Tibial artery (tissue), 4 donors: ENCODE results near the gene MLPH.

ENCODE experiments used
- DNase-seq, 2 donors: peaks; one replicate each; pipeline ENCODE4 v3.0.0-alpha.2; 2019
- H3K27ac ChIP-seq, 2 donors: fragments of 200-600 bp; sonication (generic) in 1 of 2; 1 replicate in 1 of 2; 2 replicates in 1 of 2; pipeline ENCODE4 v1.5.1; 2018 to 2019; ENCODE audit warnings: mild to moderate bottlenecking in 1 of 2
- H3K27me3 ChIP-seq, 2 donors: fragments of 200-600 bp; sonication (generic) in 1 of 2; one replicate each; pipeline versions ENCODE4 v1.5.1 to v1.6.0; 2016 to 2019
- H3K36me3 ChIP-seq, 3 donors: fragments of 200-600 bp; sonication (generic) in 2 of 3; one replicate each; pipeline ENCODE4 v1.5.1; 2016 to 2019; ENCODE audit warnings: mild to moderate bottlenecking in 2 of 3
- H3K4me1 ChIP-seq, 4 donors: fragments of 200-600 bp; sonication (generic) in 2 of 4; 1 replicate in 3 of 4; 2 replicates in 1 of 4; pipeline ENCODE4 v1.5.1; 2016 to 2019
- H3K4me3 ChIP-seq, 2 donors: fragments of 200-600 bp; sonication (generic) in 1 of 2; 1 replicate in 1 of 2; 2 replicates in 1 of 2; pipeline ENCODE4 v1.5.1; 2018 to 2019; ENCODE audit warnings: mild to moderate bottlenecking in 2 of 2
- H3K9me3 ChIP-seq, 3 donors: fragments of 200-600 bp; sonication (generic) in 1 of 3; one replicate each; pipeline ENCODE4 v1.5.1; 2016 to 2019
- intact Hi-C: fragments of 100-400 bp; cut with DNase I; formaldehyde crosslinking; loops from one replicate; pipeline ENCODE4 v1.15.0; 2023; ENCODE audit warnings: low total_unique reads
- TF ChIP-seq, protein P1 (sequence below), 2 experiments: fragments of 200-600 bp in 1 of 2; fragments of 450-650 bp in 1 of 2; IDR thresholded peaks; one replicate each; pipeline ENCODE4 v1.5.1; 2017 to 2019; ENCODE audit warnings: antibody characterized with exemption in 2 of 2, mild to moderate bottlenecking in 1 of 2, moderate library complexity in 1 of 2

MLPH gene

DNA sequence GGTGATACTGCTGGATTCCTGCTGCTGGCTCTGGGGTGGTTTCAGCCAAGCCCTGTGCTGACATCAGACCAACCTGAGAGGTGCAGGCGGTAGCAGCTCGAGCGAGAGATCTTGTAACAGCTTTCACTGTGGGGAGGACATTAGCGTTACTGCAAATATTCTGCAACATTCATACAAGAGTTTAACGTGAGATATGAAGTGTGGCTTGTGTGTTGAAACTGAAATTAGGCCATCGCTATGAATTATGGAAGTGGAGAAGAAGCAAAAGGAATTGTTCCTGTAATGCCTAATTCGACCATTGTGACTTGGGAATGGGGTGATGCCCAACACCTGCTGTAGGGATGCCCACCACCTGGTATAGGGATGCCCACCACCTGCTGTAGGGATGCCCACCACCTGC lies 6.5 kb upstream of the MLPH start:
- TF ChIP-seq, protein P1, sequence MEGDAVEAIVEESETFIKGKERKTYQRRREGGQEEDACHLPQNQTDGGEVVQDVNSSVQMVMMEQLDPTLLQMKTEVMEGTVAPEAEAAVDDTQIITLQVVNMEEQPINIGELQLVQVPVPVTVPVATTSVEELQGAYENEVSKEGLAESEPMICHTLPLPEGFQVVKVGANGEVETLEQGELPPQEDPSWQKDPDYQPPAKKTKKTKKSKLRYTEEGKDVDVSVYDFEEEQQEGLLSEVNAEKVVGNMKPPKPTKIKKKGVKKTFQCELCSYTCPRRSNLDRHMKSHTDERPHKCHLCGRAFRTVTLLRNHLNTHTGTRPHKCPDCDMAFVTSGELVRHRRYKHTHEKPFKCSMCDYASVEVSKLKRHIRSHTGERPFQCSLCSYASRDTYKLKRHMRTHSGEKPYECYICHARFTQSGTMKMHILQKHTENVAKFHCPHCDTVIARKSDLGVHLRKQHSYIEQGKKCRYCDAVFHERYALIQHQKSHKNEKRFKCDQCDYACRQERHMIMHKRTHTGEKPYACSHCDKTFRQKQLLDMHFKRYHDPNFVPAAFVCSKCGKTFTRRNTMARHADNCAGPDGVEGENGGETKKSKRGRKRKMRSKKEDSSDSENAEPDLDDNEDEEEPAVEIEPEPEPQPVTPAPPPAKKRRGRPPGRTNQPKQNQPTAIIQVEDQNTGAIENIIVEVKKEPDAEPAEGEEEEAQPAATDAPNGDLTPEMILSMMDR (IDR thresholded peaks at IDR 0.05) = no peak
- H3K9me3 ChIP-seq = no peaks in the 10 kb centered on the region
- no peak overlapping the region for H3K4me3 ChIP-seq
- no peak overlapping the region for H3K27ac ChIP-seq
- H3K27me3 ChIP-seq = peaks cover 0 to 7% of the 10 kb centered on the region in 2 donors
- H3K36me3 ChIP-seq = no peaks in the 10 kb centered on the region
- intact Hi-C loops = no loop called here
- H3K4me1 ChIP-seq = peaks cover 0 to 20% (median 13%) of the 10 kb centered on the region in 4 donors
- no peak for DNase-seq

GRCh38 chr2:237480988-237481525 lies 6.0 kb upstream of the MLPH start:
- DNase-seq = no peak
- TF ChIP-seq, protein P1 (IDR thresholded peaks at IDR 0.05) = no peak
- H3K27me3 ChIP-seq = peaks cover 0 to 7% of the 10 kb centered on the region in 2 donors
- H3K27ac ChIP-seq = no peak overlapping the region
- H3K4me3 ChIP-seq = no peak overlapping the region
- peaks cover 0 to 18% (median 11%) of the 10 kb centered on the region in 4 donors for H3K4me1 ChIP-seq
- H3K9me3 ChIP-seq = no peaks in the 10 kb centered on the region
- H3K36me3 ChIP-seq = no peaks in the 10 kb centered on the region
- intact Hi-C loops = no loop called here

DNA sequence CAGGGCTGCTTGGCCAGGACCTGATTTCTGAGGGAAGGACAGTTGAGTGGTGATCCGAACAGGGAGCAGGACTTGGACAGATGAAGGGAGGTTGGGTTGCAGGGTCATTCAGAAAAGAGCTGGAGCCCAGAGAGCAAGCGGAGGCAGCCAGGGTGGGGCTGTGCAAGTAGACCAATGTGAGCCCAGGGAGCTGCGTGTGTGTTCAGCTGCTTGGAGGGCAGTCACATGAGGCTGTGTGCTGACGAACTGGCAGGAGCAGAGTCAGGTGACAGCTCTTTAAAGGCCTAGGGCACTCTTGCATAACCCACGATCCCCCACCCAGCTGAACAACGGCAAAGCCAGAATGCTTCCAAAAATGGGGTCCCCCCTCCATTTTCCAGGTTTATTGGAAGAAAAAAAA lies 4.6 kb upstream of the MLPH start:
- Histone ChIP-seq H3K27ac (no peak overlapping the region), H3K4me3 (no peak overlapping the region), H3K4me1 (peaks cover 0 to 31% (median 24%) of the 10 kb centered on the region in 4 donors), H3K36me3 (no peaks in the 10 kb centered on the region), H3K9me3 (no peaks in the 10 kb centered on the region), H3K27me3 (peaks cover 0 to 21% of the 10 kb centered on the region in 2 donors)
- DNase-seq = peak; percentile 79 to 88
- intact Hi-C loops = no loop called here
- TF ChIP-seq, protein P1 (IDR thresholded peaks at IDR 0.05) = no peak

DNA sequence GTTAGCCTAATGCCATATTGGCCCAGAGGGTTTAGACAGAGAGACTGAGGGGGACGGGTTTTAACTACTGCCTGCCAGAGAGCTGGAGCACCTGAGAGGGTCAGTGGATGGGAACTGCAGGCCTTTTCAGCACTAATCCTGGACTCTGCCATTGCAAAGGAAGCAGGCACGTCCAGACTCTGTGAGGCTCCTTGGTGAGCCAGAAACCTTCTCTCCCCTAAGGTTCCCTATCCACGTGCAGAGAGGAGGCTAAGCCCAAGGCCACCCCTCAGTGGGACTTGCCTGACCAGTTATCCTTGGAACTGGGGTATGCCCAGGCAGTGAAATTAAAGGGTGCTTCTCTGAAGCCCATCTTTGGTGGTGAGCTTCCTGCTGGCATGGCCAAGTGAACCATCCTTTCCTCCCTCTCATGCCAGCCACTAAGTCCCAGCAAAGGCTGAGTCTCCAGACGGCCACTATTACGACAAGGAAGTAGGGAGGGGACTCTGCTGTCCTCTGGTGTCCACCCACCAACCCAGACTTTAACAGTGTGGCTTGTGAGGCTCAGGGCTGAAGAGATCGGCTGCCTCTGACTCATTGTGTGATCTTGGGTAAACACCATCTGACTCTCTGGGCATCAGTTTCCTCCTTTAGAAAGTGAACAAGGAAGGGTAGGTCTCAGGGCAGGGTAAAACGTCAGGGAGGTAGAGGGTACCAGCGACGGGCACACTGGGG lies 3.9 kb upstream of the MLPH start:
- no peaks in the 10 kb centered on the region for H3K36me3 ChIP-seq
- H3K27me3 ChIP-seq = peaks cover 0 to 27% of the 10 kb centered on the region in 2 donors
- no peaks in the 10 kb centered on the region for H3K9me3 ChIP-seq
- intact Hi-C loops = no loop called here
- H3K4me1 ChIP-seq = peaks cover 0 to 32% (median 25%) of the 10 kb centered on the region in 4 donors
- no peak overlapping the region for H3K27ac ChIP-seq
- TF ChIP-seq, protein P1 (IDR thresholded peaks at IDR 0.05) = no peak
- no peak overlapping the region for H3K4me3 ChIP-seq
- no peak for DNase-seq

- H3K36me3 ChIP-seq = no peaks in the 10 kb centered on the region
- no peak for DNase-seq
- H3K27ac ChIP-seq = no peak overlapping the region
- peaks cover 0 to 18% (median 15%) of the 10 kb centered on the region in 4 donors for H3K4me1 ChIP-seq
- intact Hi-C loops = no loop called here
- H3K9me3 ChIP-seq = peaks cover 0 to under 1% (median 0%) of the 10 kb centered on the region in 3 donors
- TF ChIP-seq, protein P1 (IDR thresholded peaks at IDR 0.05) = no peak
- H3K27me3 ChIP-seq = peaks cover 0 to 34% of the 10 kb centered on the region in 2 donors
- no peak overlapping the region for H3K4me3 ChIP-seq
Observed at GRCh38 chr2:237485304-237485703, 1.7 kb upstream of the MLPH start.
